Naive thymus-derived CD4-positive, alpha-beta T cell (primary cell): ENCODE measurements around the gene CHST2. TPM values are rescaled to one million over a fixed set of nuclear protein-coding genes. Genes with fewer than 3 reads are reported as not detected.
A peak's percentile ranks its signal among the peaks of the same experiment; 100 is the strongest.
"Not testable (repeated sequence)": the region's sequence is repeated elsewhere in the genome, so short reads cannot be mapped to it uniquely, and the experiment has no call there.

Experiments used
- ATAC-seq: fragments of 150-1000 bp; cut with Tn5 transposase; 2 replicates; pipeline ENCODE4 v1.10.0; 2021; ENCODE audit warnings: mild to moderate bottlenecking, moderate library complexity
- CTCF ChIA-PET: fragments of 350-600 bp; sonication (Branson Sonifier 250); formaldehyde crosslinking; loops from one replicate; lab custom pipeline; 2021; ENCODE audit warnings: antibody characterized with exemption; lab: Charles Lee
- POLR2A ChIA-PET: fragments of 350-600 bp; sonication (Branson Sonifier 250); formaldehyde crosslinking; loops from one replicate; lab custom pipeline; 2021; ENCODE audit warnings: antibody characterized with exemption, inconsistent platforms; lab: Charles Lee
- DNase-seq, 9 donors: peaks; one replicate each; pipeline versions ENCODE4 v3.0.0 to v3.0.0-alpha.2; 2020 to 2022; ENCODE audit warnings: mixed read lengths in 1 of 9
- H3K27ac ChIP-seq: one replicate; pipeline ENCODE4 v1.7.0; 2013; ENCODE audit warnings: mild to moderate bottlenecking, low read depth, low read length, moderate library complexity
- H3K27me3 ChIP-seq, 2 donors: one replicate each; pipeline ENCODE4 v1.7.0; 2013; ENCODE audit warnings: low read length in 2 of 2, mild to moderate bottlenecking in 2 of 2, moderate library complexity in 2 of 2; ENCODE audit not compliant: control insufficient read depth in 2 of 2, insufficient read depth in 2 of 2
- H3K36me3 ChIP-seq, 3 experiments: 1 replicate in 2 of 3; 2 replicates in 1 of 3; pipeline ENCODE4 v1.7.0; 2013; ENCODE audit warnings: low read length in 3 of 3, mild to moderate bottlenecking in 3 of 3, moderate library complexity in 1 of 3; ENCODE audit not compliant: insufficient read depth in 3 of 3, control insufficient read depth in 2 of 3
- H3K4me1 ChIP-seq, 2 donors: one replicate each; pipeline ENCODE4 v1.7.0; 2013; ENCODE audit warnings: low read length in 2 of 2, mild to moderate bottlenecking in 2 of 2, moderate library complexity in 1 of 2; ENCODE audit not compliant: control insufficient read depth in 2 of 2, insufficient read depth in 2 of 2
- H3K4me3 ChIP-seq: 2 replicates; pipeline ENCODE4 v1.7.0; 2013; ENCODE audit warnings: mild to moderate bottlenecking, low read length
- H3K9me3 ChIP-seq, 3 experiments: 1 replicate in 2 of 3; 2 replicates in 1 of 3; pipeline ENCODE4 v1.7.0; 2013; ENCODE audit warnings: low read length in 3 of 3; ENCODE audit not compliant: control insufficient read depth in 2 of 3
- H3K27ac Mint-ChIP-seq, 9 donors: one replicate each; pipeline ENCODE4 v1.8.0; 2020 to 2022; ENCODE audit warnings: mixed read lengths in 9 of 9, mild to moderate bottlenecking in 8 of 9, moderate library complexity in 5 of 9, inconsistent platforms in 2 of 9
- H3K27me3 Mint-ChIP-seq, 5 donors: one replicate each; pipeline ENCODE4 v1.8.0; 2021 to 2022; ENCODE audit warnings: mixed read lengths in 5 of 5, mild to moderate bottlenecking in 1 of 5
- H3K36me3 Mint-ChIP-seq, 5 donors: one replicate each; pipeline ENCODE4 v1.8.0; 2020 to 2022; ENCODE audit warnings: mixed read lengths in 5 of 5, mild to moderate bottlenecking in 3 of 5, inconsistent platforms in 1 of 5
- H3K4me1 Mint-ChIP-seq, 7 donors: one replicate each; pipeline ENCODE4 v1.8.0; 2020 to 2022; ENCODE audit warnings: mixed read lengths in 7 of 7, mild to moderate bottlenecking in 3 of 7, inconsistent platforms in 1 of 7
- H3K4me3 Mint-ChIP-seq, 10 donors: one replicate each; pipeline ENCODE4 v1.8.0; 2020 to 2022; ENCODE audit warnings: mild to moderate bottlenecking in 10 of 10, mixed read lengths in 10 of 10, moderate library complexity in 6 of 10, inconsistent platforms in 2 of 10
- H3K9me3 Mint-ChIP-seq, 11 donors: one replicate each; pipeline ENCODE4 v1.8.0; 2020 to 2022; ENCODE audit warnings: mixed read lengths in 11 of 11, mild to moderate bottlenecking in 4 of 11, inconsistent platforms in 1 of 11, moderate library complexity in 1 of 11
- intact Hi-C, 2 donors: fragments of 100-400 bp; cut with micrococcal nuclease; formaldehyde crosslinking; loops; one replicate each; pipeline ENCODE4 v1.15.1; 2023
- polyA plus RNA-seq, 2 donors: library from polyadenylated mRNA; unstranded; fragments of 300-500 nt; fragmentation: Illumina TruSeq; gene quantifications; one replicate each; pipeline ENCODE4 v1.2.3, GENCODE V29; 2021
- total RNA-seq, 6 experiments: library from RNA in 5 of 6; stranded (reverse) in 5 of 6; gene quantifications; 1 replicate in 5 of 6; 2 replicates in 1 of 6; pipeline ENCODE4 v1.2.3 and lab custom pipeline; 2021 to 2026

CHST2 gene
- total and polyA plus RNA-seq, 7 experiments from 2014 or later = 3.4 to 12.3 (median 5.6) TPM

GRCh38 chr3:143160437-143160836, 40.9 kb downstream of the CHST2 start:
- POLR2A ChIA-PET = no interaction called here
- intact Hi-C loops = no loop called here
- CTCF ChIA-PET = interaction anchor here (0.8 kb wide), 1 partner anchor 13 kb away, joined by 3 read pairs; no protein-coding TSS in a partner anchor
- Mint-ChIP-seq H3K27ac (peak overlapping the region in 2 of 9 donors; percentile 10 to 51), H3K4me3 (no peak overlapping the region), H3K9me3 (no peaks in the 10 kb centered on the region), H3K4me1 (peaks cover 27 to 47% (median 33%) of the 10 kb centered on the region in 7 donors), H3K36me3 (peaks cover 0 to 6% (median 0%) of the 10 kb centered on the region in 5 donors), H3K27me3 (no peaks in the 10 kb centered on the region)
- no peak overlapping the region for H3K4me3 ChIP-seq
- H3K27ac ChIP-seq = no peak overlapping the region
- peaks cover 0 to 24% of the 10 kb centered on the region in 2 donors for H3K4me1 ChIP-seq
- DNase-seq = no peak
- ATAC-seq = no peak
- H3K9me3 ChIP-seq = no peaks in the 10 kb centered on the region
- no peaks in the 10 kb centered on the region for H3K36me3 ChIP-seq
- H3K27me3 ChIP-seq = no peaks in the 10 kb centered on the region

DNA sequence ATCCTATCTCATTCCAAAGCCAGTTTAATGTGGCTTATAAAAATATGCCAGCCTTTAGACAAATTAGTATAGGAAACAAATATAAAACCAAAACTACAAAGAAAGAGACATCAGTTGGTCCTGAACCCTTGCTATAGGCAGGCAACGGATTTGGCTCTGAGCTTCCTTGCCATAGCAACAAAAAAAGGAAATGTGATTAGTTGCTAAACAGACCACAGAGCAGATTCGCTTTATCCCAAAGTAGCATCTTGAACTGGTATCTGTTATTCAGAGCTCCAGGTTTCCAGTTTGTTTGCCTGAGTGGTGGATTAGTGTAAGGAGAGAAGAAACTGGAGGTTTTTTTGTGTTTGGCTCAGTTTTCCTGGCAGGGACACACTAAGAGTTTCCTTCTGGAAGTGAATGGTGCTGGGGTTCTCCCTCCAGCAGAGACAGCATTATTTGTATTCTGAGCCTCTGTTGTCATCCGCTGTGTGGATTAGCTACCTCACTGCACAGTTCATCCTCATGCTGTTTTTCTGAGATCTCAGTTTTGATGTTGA, 44.1 kb downstream of the CHST2 start:
- peaks cover 42 to 73% (median 55%) of the 10 kb centered on the region in 7 donors for H3K4me1 Mint-ChIP-seq
- H3K27me3 Mint-ChIP-seq = no peaks in the 10 kb centered on the region
- H3K4me3 Mint-ChIP-seq = peak overlapping the region in 5 of 10 donors; percentile 20 to 70 (median 55)
- H3K36me3 ChIP-seq = no peaks in the 10 kb centered on the region
- DNase-seq (no peak), ATAC-seq (no peak)
- peak overlapping the region; percentile 48 to 88 (median 77) for H3K27ac Mint-ChIP-seq
- intact Hi-C loops = loop anchor here in 1 of 2 donors (1.0 kb wide), 1 partner anchor 8 kb away; no protein-coding TSS in a partner anchor
- ChIA-PET POLR2A (interaction anchor here (0.9 kb wide), 1 partner anchor 9 kb away, joined by 4 read pairs; no protein-coding TSS in a partner anchor), CTCF (no interaction called here)
- H3K4me3 ChIP-seq = no peak overlapping the region
- no peak overlapping the region for H3K27ac ChIP-seq
- no peaks in the 10 kb centered on the region for H3K9me3 Mint-ChIP-seq
- no peaks in the 10 kb centered on the region for H3K9me3 ChIP-seq
- peaks cover 0 to 6% (median 0%) of the 10 kb centered on the region in 5 donors for H3K36me3 Mint-ChIP-seq
- no peaks in the 10 kb centered on the region for H3K27me3 ChIP-seq
- H3K4me1 ChIP-seq = peaks cover 0 to 29% of the 10 kb centered on the region in 2 donors

DNA sequence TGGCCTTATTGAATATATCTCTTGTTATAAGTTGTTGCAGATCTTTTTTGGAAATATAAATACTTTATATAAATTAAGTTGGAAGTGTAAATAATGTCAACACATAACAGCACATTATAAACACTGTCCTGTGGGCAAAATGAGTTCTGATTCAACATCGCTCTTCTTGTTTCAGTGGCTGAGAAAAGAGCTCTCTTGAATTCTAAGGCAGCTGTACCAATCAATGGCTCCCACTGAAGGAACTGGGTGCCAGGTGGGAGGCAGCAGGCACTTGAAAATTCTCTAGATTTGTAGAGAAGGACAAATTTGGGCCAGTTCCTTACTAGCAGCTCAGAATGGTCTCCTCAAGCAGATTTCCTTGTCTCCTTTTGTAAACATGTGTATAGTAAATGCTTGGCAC, 45.6 kb downstream of the CHST2 start:
- peak overlapping the region in 9 of 10 donors; percentile 10 to 70 (median 58) for H3K4me3 Mint-ChIP-seq
- ATAC-seq = no peak
- POLR2A ChIA-PET = interaction anchor here (1.4 to 1.6 kb wide), 2 partner anchors 34 to 41 kb away, joined by 4 to 5 read pairs; no protein-coding TSS in a partner anchor

GRCh38 chr3:143165612-143166285, 46.2 kb downstream of the CHST2 start:
- H3K9me3 Mint-ChIP-seq, H3K4me3 ChIP-seq, H3K27me3 ChIP-seq, intact Hi-C loops, DNase-seq, H3K27ac ChIP-seq, H3K36me3 Mint-ChIP-seq, H3K36me3 ChIP-seq, H3K27me3 Mint-ChIP-seq, H3K9me3 ChIP-seq: not testable (repeated sequence)
- Mint-ChIP-seq H3K4me1 (peaks cover 61 to 85% (median 76%) of the 10 kb centered on the region in 7 donors), H3K27ac (peak overlapping the region in 5 of 9 donors; percentile 69 to 88 (median 73)), H3K4me3 (peak overlapping the region in 3 of 10 donors; percentile 3 to 32 (median 12))
- ChIA-PET POLR2A (interaction anchor here (0.5 to 1.6 kb wide), 4 partner anchors 15 to 103 kb away, joined by 3 to 5 read pairs (median 4); no protein-coding TSS in a partner anchor), CTCF (interaction anchor here (1.0 kb wide), 1 partner anchor 41 kb away, joined by 5 read pairs; no protein-coding TSS in a partner anchor)
- ATAC-seq = peak; percentile 73
- peaks cover 13 to 50% of the 10 kb centered on the region in 2 donors for H3K4me1 ChIP-seq

More for the DNA sequence above, 45.6 kb downstream of the CHST2 start:
- Mint-ChIP-seq H3K36me3 (peaks cover 0 to 8% (median 0%) of the 10 kb centered on the region in 5 donors), H3K9me3 (no peaks in the 10 kb centered on the region), H3K27ac (peak overlapping the region; percentile 32 to 88 (median 73)), H3K4me1 (peaks cover 57 to 85% (median 71%) of the 10 kb centered on the region in 7 donors), H3K27me3 (no peaks in the 10 kb centered on the region)
- Histone ChIP-seq H3K9me3 (no peaks in the 10 kb centered on the region), H3K4me1 (peaks cover 8 to 44% of the 10 kb centered on the region in 2 donors), H3K36me3 (no peaks in the 10 kb centered on the region), H3K27ac (no peak overlapping the region), H3K4me3 (no peak overlapping the region), H3K27me3 (no peaks in the 10 kb centered on the region)
- CTCF ChIA-PET = interaction anchor here (1.0 kb wide), 1 partner anchor 40 kb away, joined by 5 read pairs; no protein-coding TSS in a partner anchor
- intact Hi-C loops = no loop called here
- DNase-seq = no peak

GRCh38 chr3:143166376-143166775, 46.8 kb downstream of the CHST2 start:
- H3K27me3 ChIP-seq = no peaks in the 10 kb centered on the region
- peak overlapping the region in 1 of 9 donors; percentile 88 for H3K27ac Mint-ChIP-seq
- DNase-seq (no peak), ATAC-seq (no peak)
- H3K27ac ChIP-seq = no peak overlapping the region
- peaks cover 68 to 90% (median 82%) of the 10 kb centered on the region in 7 donors for H3K4me1 Mint-ChIP-seq
- intact Hi-C loops = no loop called here
- peaks cover 17 to 53% of the 10 kb centered on the region in 2 donors for H3K4me1 ChIP-seq
- H3K4me3 ChIP-seq = no peak overlapping the region
- POLR2A ChIA-PET = interaction anchor here (0.7 to 1.4 kb wide), 4 partner anchors 8 to 196 kb away, joined by 3 to 5 read pairs (median 4); no protein-coding TSS in a partner anchor
- CTCF ChIA-PET = interaction anchor here (1.0 kb wide), 1 partner anchor 46 kb away, joined by 5 read pairs; no protein-coding TSS in a partner anchor
- H3K36me3 ChIP-seq = no peaks in the 10 kb centered on the region
- H3K36me3 Mint-ChIP-seq = peaks cover 0 to 8% (median 0%) of the 10 kb centered on the region in 5 donors
- H3K4me3 Mint-ChIP-seq = peak overlapping the region in 1 of 10 donors; percentile 32
- no peaks in the 10 kb centered on the region for H3K9me3 ChIP-seq
- no peaks in the 10 kb centered on the region for H3K9me3 Mint-ChIP-seq
- no peaks in the 10 kb centered on the region for H3K27me3 Mint-ChIP-seq
